HCT116 (cell line): ENCODE measurements around the gene SGF29. TPM values are rescaled to one million over a fixed set of nuclear protein-coding genes. Genes with fewer than 3 reads are reported as not detected.
"Not testable (repeated sequence)": the region's sequence is repeated elsewhere in the genome, so short reads cannot be mapped to it uniquely, and the experiment has no call there.

Experiments used
- ATAC-seq: fragments of 200-7000 bp; cut with Tn5 transposase; 2 replicates; pipeline ENCODE4 v1.9.1; 2020; ENCODE audit warnings: mild to moderate bottlenecking, moderate library complexity
- BruUV-seq: library from RNA; stranded (reverse); fragments of 400-500 nt; replicated peaks from 2 replicates; lab custom pipeline; 2021; lab: Mats Ljungman, UMichigan
- CTCF ChIA-PET: fragments of 300-600 bp; sonication (Branson Sonifier 250); formaldehyde crosslinking; loops from one replicate; lab custom pipeline; 2021; ENCODE audit warnings: antibody characterized with exemption; lab: Charles Lee
- POLR2A ChIA-PET: fragments of 300-600, 350-600 bp; sonication (Branson Sonifier 250); formaldehyde crosslinking; loops from one replicate; lab custom pipeline; 2021; ENCODE audit warnings: antibody characterized with exemption; lab: Charles Lee
- RAD21 ChIA-PET, 2 experiments: fragments of 300-600 bp; sonication (Branson Sonifier 250); formaldehyde crosslinking; loops; one replicate each; lab custom pipeline; 2023; ENCODE audit warnings: low total read pairs in 2 of 2; ENCODE audit not compliant: uncharacterized antibody in 2 of 2, unreplicated experiment in 2 of 2, low non-redundant PET in 1 of 2; lab: Charles Lee
- DNase-seq: peaks from one replicate; pipeline ENCODE4 v3.0.0-alpha.2; 2010; ENCODE audit warnings: low read depth, low spot score
- H2AFZ ChIP-seq: fragments of 200-600 bp; shearing (Covaris generic), sonication (generic); 2 replicates; pipeline ENCODE4 v1.6.1; 2017; ENCODE audit warnings: low read depth, mixed run types, mixed read lengths, antibody characterized with exemption, low read length; ENCODE audit not compliant: poor library complexity, severe bottlenecking
- H3K27ac ChIP-seq: 2 replicates; pipeline ENCODE4 v1.5.1; 2012; ENCODE audit warnings: low read depth, low read length
- H3K27me3 ChIP-seq: fragments of 200-600 bp; sonication (generic); 2 replicates; pipeline ENCODE4 v1.6.1; 2016; ENCODE audit warnings: mixed run types, low read length, mixed read lengths; ENCODE audit not compliant: insufficient read depth
- H3K36me3 ChIP-seq, 2 experiments: fragments of 200-500 bp in 1 of 2; fragments of 200-600 bp in 1 of 2; sonication (Bioruptor generic) in 1 of 2; sonication (generic) in 1 of 2; 2 replicates each; pipeline versions ENCODE4 v1.5.1 to v1.6.1; 2014 to 2016; ENCODE audit warnings: low read length in 2 of 2, inconsistent platforms in 1 of 2, mixed read lengths in 1 of 2, mixed run types in 1 of 2; ENCODE audit not compliant: insufficient read depth in 2 of 2, control insufficient read depth in 1 of 2
- H3K4me1 ChIP-seq, 2 experiments: fragments of 200-600 bp in 1 of 2; sonication (generic) in 1 of 2; 2 replicates each; pipeline versions ENCODE4 v1.5.1 to v1.6.1; 2012 to 2017; ENCODE audit warnings: low read length in 2 of 2, inconsistent platforms in 1 of 2, mild to moderate bottlenecking in 1 of 2, mixed read lengths in 1 of 2, mixed run types in 1 of 2, moderate library complexity in 1 of 2; ENCODE audit not compliant: insufficient read depth in 2 of 2, control insufficient read depth in 1 of 2
- H3K4me2 ChIP-seq: fragments of 200-600 bp; sonication (generic); 2 replicates; pipeline ENCODE4 v1.6.1; 2017; ENCODE audit warnings: mixed run types, low read length, mixed read lengths
- H3K4me3 ChIP-seq, 2 experiments: fragments of 200-600 bp in 1 of 2; sonication (generic) in 1 of 2; replicated peaks in 1 of 2; 2 replicates each; pipeline ENCODE4 v1.5.1; 2011 to 2016; ENCODE audit warnings: low read length in 2 of 2, control low read depth in 1 of 2, low read depth in 1 of 2, mild to moderate bottlenecking in 1 of 2, mixed read lengths in 1 of 2, mixed run types in 1 of 2
- H3K79me2 ChIP-seq: fragments of 200-600 bp; sonication (generic); 2 replicates; pipeline ENCODE4 v1.6.1; 2017; ENCODE audit warnings: mild to moderate bottlenecking, mixed run types, low read length, moderate library complexity, mixed read lengths; ENCODE audit not compliant: insufficient read depth
- H3K9ac ChIP-seq: fragments of 200-600 bp; sonication (generic); 2 replicates; pipeline ENCODE4 v1.6.1; 2016; ENCODE audit warnings: low read length, mixed read lengths
- H3K9me2 ChIP-seq: fragments of 200-600 bp; sonication (generic), shearing (Covaris generic); 2 replicates; pipeline ENCODE4 v1.6.1; 2017; ENCODE audit warnings: mixed run types, mild to moderate bottlenecking, moderate library complexity; ENCODE audit not compliant: insufficient read depth
- H3K9me3 ChIP-seq, 2 experiments: fragments of 200-500 bp in 1 of 2; fragments of 200-600 bp in 1 of 2; sonication (Bioruptor generic) in 1 of 2; sonication (generic) in 1 of 2; 2 replicates each; pipeline ENCODE4 v1.6.1; 2014 to 2017; ENCODE audit warnings: low read length in 2 of 2, mixed read lengths in 2 of 2, inconsistent platforms in 1 of 2, low read depth in 1 of 2, mild to moderate bottlenecking in 1 of 2, mixed run types in 1 of 2, moderate library complexity in 1 of 2; ENCODE audit not compliant: control insufficient read depth in 1 of 2, insufficient read depth in 1 of 2
- H4K20me1 ChIP-seq: fragments of 200-600 bp; sonication (generic), shearing (Covaris generic); 2 replicates; pipeline ENCODE4 v1.6.1; 2017; ENCODE audit warnings: mixed run types, mild to moderate bottlenecking, moderate library complexity; ENCODE audit not compliant: insufficient read depth
- EZH2phosphoT487 ChIP-seq: fragments of 200-600 bp; IDR thresholded peaks from 2 replicates; pipeline ENCODE4 v1.6.1; 2018; ENCODE audit warnings: antibody characterized with exemption, borderline replicate concordance
- JUND ChIP-seq: IDR thresholded peaks from 2 replicates; pipeline ENCODE4 v1.6.1; 2012
- MAX ChIP-seq: IDR thresholded peaks from 2 replicates; pipeline ENCODE4 v1.6.1; 2012
- RAD21 ChIP-seq: IDR thresholded peaks from 2 replicates; pipeline ENCODE4 v1.6.1; 2012; ENCODE audit warnings: low read depth, mild to moderate bottlenecking
- REST ChIP-seq: IDR thresholded peaks from 2 replicates; pipeline ENCODE4 v1.6.1; 2012; ENCODE audit warnings: low read depth
- SP1 ChIP-seq: IDR thresholded peaks from 2 replicates; pipeline ENCODE4 v1.6.1; 2012; ENCODE audit warnings: low read depth
- TCF7L2 ChIP-seq: IDR thresholded peaks from 2 replicates; pipeline ENCODE4 v1.7.0; 2011; ENCODE audit warnings: borderline replicate concordance, inconsistent platforms; ENCODE audit not compliant: insufficient read depth, insufficient read length; ENCODE audit errors: extremely low read depth
- ZBTB33 ChIP-seq: IDR thresholded peaks from 2 replicates; pipeline ENCODE4 v1.6.1; 2011; ENCODE audit warnings: mild to moderate bottlenecking, low read length, moderate library complexity; ENCODE audit not compliant: insufficient replicate concordance; ENCODE audit errors: extremely low read depth
- ZNF274 ChIP-seq: fragments of 200-500 bp; sonication (Bioruptor generic); IDR thresholded peaks from 2 replicates; pipeline ENCODE4 v1.6.1; 2014; ENCODE audit warnings: mild to moderate bottlenecking, low read depth, low read length, inconsistent platforms
- intact Hi-C: fragments of 100-400 bp; cut with micrococcal nuclease; formaldehyde crosslinking; loops from 2 replicates; pipeline ENCODE4 v1.10.0; 2022
- total RNA-seq: library from RNA; stranded (reverse); gene quantifications from one replicate; pipeline ENCODE4 v1.2.1, GENCODE V29; 2021; ENCODE audit not compliant: unreplicated experiment

Gene SGF29
- total RNA-seq, 1 experiment from 2014 or later = 19.7 TPM

GRCh38 chr16:28544998-28545397 is 8.7 kb upstream of the SGF29 start (continued):
- no peak for TF ChIP-seq ZBTB33
- TF ChIP-seq EZH2phosphoT487 = no peak
- TF ChIP-seq ZNF274 = no peak

GRCh38 chr16:28545964-28546363 is 7.8 kb upstream of the SGF29 start:
- H3K9me3 ChIP-seq, CTCF ChIA-PET, H3K27ac ChIP-seq, H3K4me3 ChIP-seq, H3K4me2 ChIP-seq, H3K9ac ChIP-seq, DNase-seq, POLR2A ChIA-PET, BruUV-seq, H3K4me1 ChIP-seq, ATAC-seq, H4K20me1 ChIP-seq, RAD21 ChIA-PET, H3K27me3 ChIP-seq, H3K9me2 ChIP-seq, H3K36me3 ChIP-seq, H3K79me2 ChIP-seq, H2AFZ ChIP-seq: not testable (repeated sequence)
- intact Hi-C loops = loop anchor here (5.0 kb wide), 2 partner anchors 224 to 334 kb away; partner anchors contain the start of gene XPO6

GRCh38 chr16:28546626-28547025 is 7.1 kb upstream of the SGF29 start:
- Histone ChIP-seq H3K27ac (no peak overlapping the region), H3K4me1 (peaks cover 0 to 3% of the 10 kb centered on the region in 2 experiments; a peak in 1 of 4 replicates), H3K27me3 (no peaks in the 10 kb centered on the region), H3K36me3 (no peaks in the 10 kb centered on the region), H4K20me1 (no peaks in the 10 kb centered on the region), H3K9me3 (no peaks in the 10 kb centered on the region), H3K4me2 (no peak overlapping the region), H3K9me2 (no peaks in the 10 kb centered on the region), H3K9ac (no peak overlapping the region), H2AFZ (no peak overlapping the region), H3K79me2 (no peaks in the 10 kb centered on the region), H3K4me3 (no peak overlapping the region)
- RAD21 ChIA-PET = no interaction called here
- POLR2A ChIA-PET = no interaction called here
- BruUV-seq = no TSS peak
- ATAC-seq (no peak), DNase-seq (no peak)
- intact Hi-C loops = loop anchor here (5.0 kb wide), 2 partner anchors 224 to 334 kb away; partner anchors contain the start of gene XPO6
- CTCF ChIA-PET = no interaction called here
- TF ChIP-seq MAX (no peak), ZBTB33 (no peak), TCF7L2 (no peak), SP1 (no peak), RAD21 (no peak), REST (no peak), JUND (no peak)
